GM12872 (cell line): ENCODE results near the gene KIAA1217.

Experiments
- CTCF ChIP-seq: IDR thresholded peaks from 3 replicates; pipeline ENCODE4 v1.5.1; 2011; ENCODE audit warnings: low read depth, mild to moderate bottlenecking, low read length, moderate library complexity; ENCODE audit not compliant: insufficient read depth

KIAA1217 gene

DNA sequence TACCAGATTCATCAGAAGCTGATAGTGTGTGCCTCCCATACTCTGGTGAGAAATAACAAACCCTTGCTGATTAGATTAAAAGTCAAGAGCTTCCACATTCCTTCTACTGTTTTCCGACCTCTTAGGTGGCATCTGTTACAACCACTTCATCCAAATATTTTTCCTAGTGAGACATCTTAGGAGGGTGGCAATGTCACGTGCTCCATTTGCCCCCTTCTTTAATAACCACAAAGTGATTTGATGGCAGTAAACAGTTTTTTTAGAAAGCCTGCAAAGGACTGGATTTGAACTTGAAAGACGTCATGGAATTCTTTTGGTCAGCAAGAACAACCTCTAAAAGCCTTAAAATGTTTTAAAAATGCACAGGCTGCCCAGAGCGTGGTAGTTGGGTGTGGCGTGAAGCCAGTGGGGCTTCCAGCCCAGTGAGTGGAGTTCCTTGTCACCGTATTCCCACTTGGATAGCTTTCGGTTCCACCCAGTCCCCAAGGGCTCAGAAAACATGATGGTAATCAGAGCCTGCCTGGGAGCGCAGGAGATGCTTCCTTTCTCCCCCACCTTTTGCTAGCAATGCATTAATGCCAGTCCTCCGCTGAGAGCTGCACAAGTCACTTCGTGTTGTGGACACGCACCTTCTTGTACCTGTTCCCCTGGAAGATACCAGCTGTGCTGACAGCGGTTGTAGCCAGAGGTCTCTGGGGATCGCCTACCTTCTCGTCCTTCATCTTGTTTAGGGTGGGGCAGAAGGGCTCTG, 256.4 kb downstream of the KIAA1217 start:
- TF ChIP-seq CTCF, result no peak

DNA sequence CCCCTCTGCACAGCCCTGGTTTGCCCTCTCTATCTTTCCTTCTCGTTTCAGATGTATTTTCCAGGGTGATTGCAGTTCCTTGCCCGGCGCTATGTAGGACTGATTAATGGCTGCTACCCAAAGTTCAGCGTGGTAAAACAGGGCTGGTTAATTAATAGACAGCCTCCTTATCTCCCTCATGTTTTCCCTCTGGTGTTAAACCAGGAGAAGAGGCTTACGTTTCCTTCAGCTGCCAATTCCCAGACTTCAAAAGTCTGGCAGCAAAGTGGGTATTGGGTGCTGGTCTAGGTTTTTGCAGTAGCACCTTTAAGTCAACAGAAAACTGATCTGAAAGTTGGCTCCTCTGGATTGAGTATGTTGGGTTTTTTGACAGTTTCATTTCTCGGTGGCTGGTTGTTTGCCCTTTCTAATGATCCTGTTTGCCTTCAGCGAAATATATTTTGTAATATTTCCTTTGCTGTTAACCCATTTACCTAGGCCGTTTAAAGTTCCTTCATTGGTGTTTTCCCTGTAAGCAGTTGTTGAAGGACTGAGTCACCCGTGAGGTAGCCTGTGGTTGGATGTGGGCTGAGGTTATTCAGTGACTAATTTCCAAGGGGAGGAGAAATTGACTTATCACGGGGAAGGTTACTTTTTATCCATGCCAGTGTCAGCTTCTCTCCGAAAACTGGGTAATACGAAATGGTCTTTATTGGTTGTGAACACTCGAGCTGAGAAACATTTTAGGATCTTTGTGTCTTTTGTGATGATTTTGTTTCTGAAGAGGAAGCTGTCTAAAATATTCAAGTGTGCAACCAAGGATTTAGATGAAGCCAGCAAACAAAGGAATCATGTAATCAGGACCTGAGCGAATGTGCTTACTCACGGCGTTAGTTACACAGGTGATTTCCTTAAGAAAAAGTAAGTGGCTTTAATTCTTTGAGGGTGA, 257.2 kb downstream of the KIAA1217 start:
- TF ChIP-seq CTCF, result no peak

DNA sequence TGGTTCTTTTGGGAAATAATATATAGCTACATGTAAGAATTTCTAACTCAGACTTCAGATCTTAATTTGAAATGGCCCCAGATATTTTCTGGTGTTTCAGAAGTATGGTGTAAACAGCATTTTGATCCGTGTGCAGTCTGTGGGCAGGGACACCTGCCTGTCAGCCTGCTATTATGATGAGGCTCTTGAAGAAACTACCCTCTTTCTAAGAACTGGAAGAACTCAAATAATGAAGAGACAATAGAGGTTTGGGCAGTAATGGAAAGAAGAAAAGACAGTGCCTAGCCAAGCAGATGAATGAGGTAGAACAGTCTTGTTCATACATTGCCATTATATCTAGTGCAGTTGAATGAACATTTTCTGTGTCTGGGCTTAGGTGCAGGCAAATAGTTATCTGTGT, 258.2 kb downstream of the KIAA1217 start:
- no peak for TF ChIP-seq CTCF

DNA sequence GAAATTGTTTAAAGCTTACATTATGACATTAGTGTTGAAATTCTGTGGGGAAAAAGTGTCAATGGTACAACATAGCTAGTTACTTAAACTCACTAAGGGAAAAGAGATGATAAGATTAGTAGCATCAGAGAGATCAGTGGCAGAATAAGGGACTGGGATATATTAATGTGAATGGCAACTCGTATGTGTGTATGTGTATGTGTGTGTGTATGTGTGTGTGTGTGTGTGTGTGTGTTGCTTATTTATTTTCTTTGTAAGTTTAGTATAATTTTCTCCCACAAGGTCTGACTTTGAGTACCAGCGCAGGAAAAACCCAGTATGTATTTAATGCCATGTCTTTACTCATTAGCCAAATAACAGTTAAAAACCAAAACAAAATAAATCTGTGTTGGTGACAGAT, 258.7 kb downstream of the KIAA1217 start:
- no peak for TF ChIP-seq CTCF

GRCh38 chr10:24468281-24468751, 259.4 kb downstream of the KIAA1217 start:
- no peak for TF ChIP-seq CTCF

DNA sequence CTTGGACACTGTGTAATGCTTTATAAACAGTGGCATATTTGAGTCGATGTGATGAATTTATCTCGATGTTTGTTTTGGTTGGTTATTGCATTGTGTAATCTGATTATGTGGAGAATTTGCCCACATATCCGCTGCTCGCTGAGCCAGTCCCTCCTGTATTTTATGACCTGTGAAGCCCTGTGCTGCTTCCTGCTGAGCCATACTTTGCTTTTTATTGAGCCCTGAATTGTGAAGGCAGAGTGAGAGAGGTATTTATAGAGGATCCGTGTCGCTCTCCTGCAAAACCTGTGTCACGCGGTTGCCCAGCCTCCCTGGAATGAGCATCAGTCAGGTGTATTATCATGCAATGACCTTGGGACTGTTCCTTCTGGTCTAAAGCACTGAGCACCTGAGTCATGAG, 261.1 kb downstream of the KIAA1217 start:
- no peak for TF ChIP-seq CTCF

DNA sequence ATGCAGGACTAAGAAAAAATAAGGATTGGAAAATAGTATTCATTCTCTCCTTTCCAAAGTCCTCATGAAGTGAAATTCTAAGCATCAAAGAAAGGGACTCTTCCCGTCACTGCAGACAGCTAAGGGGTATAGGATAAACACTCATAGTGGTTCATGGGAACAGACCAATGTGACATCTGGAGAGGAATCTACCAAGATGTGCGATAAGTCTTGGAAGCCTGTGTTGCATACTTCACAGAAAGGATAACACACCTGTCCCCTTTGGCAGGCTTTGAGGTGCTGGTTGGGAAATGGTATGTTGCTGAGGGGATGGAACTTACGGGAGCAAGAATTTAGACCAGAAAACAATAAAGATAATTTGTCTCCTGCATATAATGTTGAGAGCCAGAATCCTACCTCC, 266.7 kb downstream of the KIAA1217 start:
- TF ChIP-seq CTCF, result no peak
